PC-3 (cell line): ENCODE data around the gene LRFN4.

Source experiments
- EZH2 ChIP-seq: fragments of 300-600 bp; sonication (generic); IDR thresholded peaks from one replicate; pipeline ENCODE4 v1.6.1; 2017; ENCODE audit warnings: antibody characterized with exemption, mild to moderate bottlenecking, low read length; ENCODE audit not compliant: unreplicated experiment
- EZH2phosphoT487 ChIP-seq: fragments of 300-600 bp; sonication (generic); IDR thresholded peaks from 2 replicates; pipeline ENCODE4 v1.6.1; 2018; ENCODE audit warnings: mild to moderate bottlenecking, antibody characterized with exemption, low read length, borderline replicate concordance
- TF ChIP-seq, protein P1 (sequence below): fragments of 300-600 bp; sonication (generic); conservative IDR thresholded peaks from 2 replicates; pipeline ENCODE4 v1.5.1; 2017; ENCODE audit warnings: antibody characterized with exemption, low read depth, mild to moderate bottlenecking, low read length

GRCh38 chr11:66842896-66843775 is 13.7 kb upstream of the LRFN4 start, which contains the start of gene RCE1:
- TF ChIP-seq, protein P1, sequence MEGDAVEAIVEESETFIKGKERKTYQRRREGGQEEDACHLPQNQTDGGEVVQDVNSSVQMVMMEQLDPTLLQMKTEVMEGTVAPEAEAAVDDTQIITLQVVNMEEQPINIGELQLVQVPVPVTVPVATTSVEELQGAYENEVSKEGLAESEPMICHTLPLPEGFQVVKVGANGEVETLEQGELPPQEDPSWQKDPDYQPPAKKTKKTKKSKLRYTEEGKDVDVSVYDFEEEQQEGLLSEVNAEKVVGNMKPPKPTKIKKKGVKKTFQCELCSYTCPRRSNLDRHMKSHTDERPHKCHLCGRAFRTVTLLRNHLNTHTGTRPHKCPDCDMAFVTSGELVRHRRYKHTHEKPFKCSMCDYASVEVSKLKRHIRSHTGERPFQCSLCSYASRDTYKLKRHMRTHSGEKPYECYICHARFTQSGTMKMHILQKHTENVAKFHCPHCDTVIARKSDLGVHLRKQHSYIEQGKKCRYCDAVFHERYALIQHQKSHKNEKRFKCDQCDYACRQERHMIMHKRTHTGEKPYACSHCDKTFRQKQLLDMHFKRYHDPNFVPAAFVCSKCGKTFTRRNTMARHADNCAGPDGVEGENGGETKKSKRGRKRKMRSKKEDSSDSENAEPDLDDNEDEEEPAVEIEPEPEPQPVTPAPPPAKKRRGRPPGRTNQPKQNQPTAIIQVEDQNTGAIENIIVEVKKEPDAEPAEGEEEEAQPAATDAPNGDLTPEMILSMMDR: no peak
- TF ChIP-seq EZH2 (no peak), EZH2phosphoT487 (no peak)
